ENCODE measurements around the gene CTNNA2.

CTNNA2 gene

GRCh38 chr2:79695248-79695647 lies 182.4 kb downstream of the CTNNA2 start:
- no peaks in the 10 kb centered on the region for H3K4me1 ChIP-seq
- no peak overlapping the region for H3K4me3 ChIP-seq (ENCODE audit: low read depth, low read length)
- no peak for DNase-seq
- no peaks in the 10 kb centered on the region for H3K9me3 ChIP-seq
- no peak for TF ChIP-seq CTCF (IDR thresholded peaks at IDR 0.05; ENCODE audit: low read depth, low read length)
- H3K36me3 ChIP-seq: no peaks in the 10 kb centered on the region
- H3K27me3 ChIP-seq: no peaks in the 10 kb centered on the region

GRCh38 chr2:79697200-79697599 lies 184.3 kb downstream of the CTNNA2 start:
- Histone ChIP-seq H3K4me3 (ENCODE audit: low read depth, low read length) (no peak overlapping the region), H3K27me3 (no peaks in the 10 kb centered on the region), H3K4me1 (no peaks in the 10 kb centered on the region), H3K36me3 (no peaks in the 10 kb centered on the region), H3K9me3 (no peaks in the 10 kb centered on the region)
- no peak for DNase-seq
- no peak for TF ChIP-seq CTCF (IDR thresholded peaks at IDR 0.05; ENCODE audit: low read depth, low read length)

GRCh38 chr2:79700651-79701050 lies 187.8 kb downstream of the CTNNA2 start:
- TF ChIP-seq CTCF (IDR thresholded peaks at IDR 0.05; ENCODE audit: low read depth, low read length): no peak

GRCh38 chr2:79702905-79703304 lies 190.1 kb downstream of the CTNNA2 start:
- Histone ChIP-seq H3K4me3 (ENCODE audit: low read depth, low read length) (no peak overlapping the region), H3K4me1 (no peaks in the 10 kb centered on the region), H3K27me3 (no peaks in the 10 kb centered on the region), H3K36me3 (no peaks in the 10 kb centered on the region), H3K9me3 (no peaks in the 10 kb centered on the region)
- TF ChIP-seq CTCF (IDR thresholded peaks at IDR 0.05; ENCODE audit: low read depth, low read length): no peak
- DNase-seq: no peak

More at GRCh38 chr2:79700651-79701050, 187.8 kb downstream of the CTNNA2 start:
- no peak for DNase-seq
- Histone ChIP-seq H3K9me3 (no peaks in the 10 kb centered on the region), H3K4me1 (no peaks in the 10 kb centered on the region), H3K4me3 (ENCODE audit: low read depth, low read length) (no peak overlapping the region), H3K36me3 (no peaks in the 10 kb centered on the region), H3K27me3 (no peaks in the 10 kb centered on the region)

GRCh38 chr2:79711098-79711497 lies 198.2 kb downstream of the CTNNA2 start:
- no peak overlapping the region for H3K4me3 ChIP-seq (ENCODE audit: low read depth, low read length)
- no peak for TF ChIP-seq CTCF (IDR thresholded peaks at IDR 0.05; ENCODE audit: low read depth, low read length)
- H3K36me3 ChIP-seq: no peaks in the 10 kb centered on the region
- no peak for DNase-seq
- no peaks in the 10 kb centered on the region for H3K27me3 ChIP-seq
- no peaks in the 10 kb centered on the region for H3K9me3 ChIP-seq
- H3K4me1 ChIP-seq: no peaks in the 10 kb centered on the region

GRCh38 chr2:79713131-79713785 lies 200.4 kb downstream of the CTNNA2 start:
- DNase-seq: no peak
- H3K4me3 ChIP-seq (ENCODE audit: low read depth, low read length): no peak overlapping the region
- no peaks in the 10 kb centered on the region for H3K36me3 ChIP-seq
- no peaks in the 10 kb centered on the region for H3K9me3 ChIP-seq
- H3K27me3 ChIP-seq: no peaks in the 10 kb centered on the region
- no peaks in the 10 kb centered on the region for H3K4me1 ChIP-seq
- no peak for TF ChIP-seq CTCF (IDR thresholded peaks at IDR 0.05; ENCODE audit: low read depth, low read length)

Data from BE2C (cell line).